Nephron progenitor cell (in vitro differentiated cells): ENCODE results near the gene DCDC1.

Source experiments
- DNase-seq: peaks from one replicate; pipeline ENCODE4 v3.0.0; 2021
- H3K27ac Mint-ChIP-seq: 2 replicates; pipeline ENCODE4 v1.8.0; 2021; ENCODE audit warnings: mild to moderate bottlenecking, moderate library complexity, mixed read lengths
- H3K27me3 Mint-ChIP-seq: 2 replicates; pipeline ENCODE4 v1.8.0; 2021; ENCODE audit warnings: mild to moderate bottlenecking, low read depth, mixed read lengths; ENCODE audit not compliant: poor library complexity
- H3K36me3 Mint-ChIP-seq: 2 replicates; pipeline ENCODE4 v1.8.0; 2021; ENCODE audit warnings: low read depth, mixed read lengths
- H3K4me1 Mint-ChIP-seq: 2 replicates; pipeline ENCODE4 v1.8.0; 2021; ENCODE audit warnings: mixed read lengths
- H3K4me3 Mint-ChIP-seq: 2 replicates; pipeline ENCODE4 v1.8.0; 2021; ENCODE audit warnings: mild to moderate bottlenecking, moderate library complexity, mixed read lengths
- H3K9me3 Mint-ChIP-seq: 2 replicates; pipeline ENCODE4 v1.8.0; 2021; ENCODE audit warnings: mild to moderate bottlenecking, moderate library complexity, mixed read lengths
- CTCF ChIP-seq: fragments of 200-600 bp; sonication (generic); IDR thresholded peaks from 2 replicates; pipeline ENCODE4 v1.5.0; 2021; ENCODE audit warnings: antibody characterized with exemption

DCDC1 gene

GRCh38 chr11:30816959-30817880, 552.3 kb downstream of the DCDC1 start:
- no peak overlapping the region for H3K27ac Mint-ChIP-seq
- no peaks in the 10 kb centered on the region for H3K36me3 Mint-ChIP-seq
- H3K27me3 Mint-ChIP-seq, result peaks cover 11% of the 10 kb centered on the region
- no peak for TF ChIP-seq CTCF
- no peaks in the 10 kb centered on the region for H3K9me3 Mint-ChIP-seq
- H3K4me3 Mint-ChIP-seq, result no peak overlapping the region
- peaks cover 13% of the 10 kb centered on the region for H3K4me1 Mint-ChIP-seq
- no peak for DNase-seq

- H3K9me3 Mint-ChIP-seq, result no peaks in the 10 kb centered on the region
Observed at GRCh38 chr11:30815619-30816018, 553.9 kb downstream of the DCDC1 start.

GRCh38 chr11:30814737-30815136, 554.8 kb downstream of the DCDC1 start:
- Mint-ChIP-seq H3K9me3 (no peaks in the 10 kb centered on the region), H3K4me3 (no peak overlapping the region), H3K27ac (no peak overlapping the region), H3K36me3 (no peaks in the 10 kb centered on the region), H3K4me1 (peaks cover 5% of the 10 kb centered on the region), H3K27me3 (peaks cover 11% of the 10 kb centered on the region)
- TF ChIP-seq CTCF, result no peak
- no peak for DNase-seq

More at GRCh38 chr11:30815619-30816018, 553.9 kb downstream of the DCDC1 start:
- no peak overlapping the region for H3K27ac Mint-ChIP-seq
- H3K27me3 Mint-ChIP-seq, result peaks cover 11% of the 10 kb centered on the region
- H3K36me3 Mint-ChIP-seq, result no peaks in the 10 kb centered on the region
- TF ChIP-seq CTCF, result no peak
- no peak overlapping the region for H3K4me3 Mint-ChIP-seq
- no peak for DNase-seq
- H3K4me1 Mint-ChIP-seq, result peaks cover 5% of the 10 kb centered on the region
